Activated CD8-positive, alpha-beta memory T cell treated with anti-CD3 and anti-CD28 coated beads, Interleukin-2, amount 50 U/mL, for 48 hours (primary cell): Measurements from ENCODE around the gene MYMK.
"Not testable (repeated sequence)": the region's sequence is repeated elsewhere in the genome, so short reads cannot be mapped to it uniquely, and the experiment has no call there.

Experiments
- DNase-seq: peaks from one replicate; pipeline ENCODE4 v3.0.0-alpha.2; 2020

The MYMK gene

GRCh38 chr9:133524679-133525228 lies at the start of gene MYMK:
Gene MYMK, minus strand, starts transcription at chr9:133524959. Its CDS starts 115 bp downstream, at chr9:133524844.
- no peak for DNase-seq

GRCh38 chr9:133573791-133574515 lies 49.2 kb upstream of the MYMK start:
- DNase-seq, result no peak

GRCh38 chr9:133572821-133573361 lies 48.1 kb upstream of the MYMK start:
- DNase-seq, result no peak

DNA sequence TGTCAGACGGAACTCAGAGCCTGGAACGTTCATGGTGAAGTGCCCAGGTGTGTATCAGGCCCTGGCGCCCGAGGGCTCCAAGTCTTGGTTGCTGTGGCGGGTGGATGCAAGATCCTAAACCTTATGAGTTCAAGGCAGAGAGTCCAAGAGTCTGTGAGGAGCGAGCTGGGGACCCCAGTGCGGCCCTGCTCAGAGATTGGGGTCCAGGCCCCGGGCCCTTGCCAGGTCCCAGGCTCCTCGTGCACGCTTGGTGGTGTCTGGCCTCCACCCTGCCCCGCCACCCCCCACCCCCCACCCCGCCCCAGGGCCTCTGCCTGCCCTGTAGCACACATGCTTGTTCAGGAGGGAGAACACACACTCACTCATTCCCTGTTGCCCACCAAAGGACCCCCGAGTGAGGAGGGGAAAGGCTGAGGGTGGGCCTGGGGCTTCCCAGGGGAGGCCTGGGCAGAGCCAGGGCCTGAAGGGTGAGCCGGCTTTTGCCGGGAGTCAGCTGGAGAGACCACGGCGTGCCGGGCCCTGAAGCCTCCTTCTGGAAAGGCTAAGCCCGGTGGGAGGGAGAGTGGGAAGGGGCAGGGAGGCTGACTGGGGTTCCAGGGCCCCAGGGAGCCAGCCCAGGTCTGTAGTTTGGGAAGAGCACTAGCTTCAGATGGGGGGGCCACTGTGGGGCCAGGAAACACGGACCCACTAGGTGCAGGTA lies 47.3 kb upstream of the MYMK start:
- no peak for DNase-seq

DNA sequence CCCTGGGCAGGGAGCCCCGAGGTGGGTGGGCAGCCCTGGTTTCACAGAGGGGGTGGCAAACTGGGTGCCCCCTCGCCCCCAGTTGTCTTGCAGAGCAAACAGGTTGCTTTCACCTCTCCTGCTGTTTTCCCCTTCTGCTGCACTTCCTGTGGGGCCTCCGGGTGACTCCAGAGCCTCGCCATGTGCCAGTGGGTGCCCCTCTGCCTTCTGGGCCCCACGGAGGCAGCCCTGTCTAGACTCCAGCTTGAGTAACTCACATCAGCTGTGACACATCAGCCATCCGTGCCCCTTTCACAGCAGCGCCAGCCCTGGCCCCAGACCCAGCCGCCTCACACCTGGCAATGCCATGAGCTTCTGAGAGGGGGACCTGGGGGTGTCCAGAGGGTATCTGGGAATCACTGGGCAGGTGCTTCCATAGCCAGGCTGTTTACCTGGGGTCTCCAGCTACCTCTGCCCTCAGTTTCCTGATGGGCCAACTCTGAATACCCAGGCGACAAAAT lies 46.7 kb upstream of the MYMK start:
- no peak for DNase-seq

GRCh38 chr9:133570691-133571080 lies 45.9 kb upstream of the MYMK start:
- DNase-seq, result no peak

GRCh38 chr9:133569891-133570690 lies 45.3 kb upstream of the MYMK start:
- no peak for DNase-seq

- no peak for DNase-seq
Measured at GRCh38 chr9:133569121-133569785, 44.5 kb upstream of the MYMK start.

GRCh38 chr9:133568186-133568585 lies 43.4 kb upstream of the MYMK start:
- DNase-seq, result no peak

DNA sequence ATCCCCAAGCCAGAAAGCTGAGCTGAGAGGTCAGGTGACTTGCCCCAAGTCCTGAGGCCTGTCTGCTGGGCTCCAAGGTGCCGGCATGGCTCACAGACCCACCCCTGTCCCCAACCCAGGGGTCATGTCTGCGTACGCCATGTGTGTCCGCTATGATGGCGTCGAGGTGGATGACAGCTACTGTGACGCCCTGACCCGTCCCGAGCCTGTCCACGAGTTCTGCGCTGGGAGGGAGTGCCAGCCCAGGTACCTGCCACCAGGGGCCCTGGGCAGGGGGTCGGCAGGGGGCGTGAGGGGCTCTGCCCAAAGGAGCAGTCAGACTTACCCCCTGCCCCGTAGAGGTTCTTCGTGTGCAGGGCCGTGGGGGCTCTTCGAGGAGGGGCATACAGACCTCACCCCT lies 42.1 kb upstream of the MYMK start:
- DNase-seq, result no peak

DNA sequence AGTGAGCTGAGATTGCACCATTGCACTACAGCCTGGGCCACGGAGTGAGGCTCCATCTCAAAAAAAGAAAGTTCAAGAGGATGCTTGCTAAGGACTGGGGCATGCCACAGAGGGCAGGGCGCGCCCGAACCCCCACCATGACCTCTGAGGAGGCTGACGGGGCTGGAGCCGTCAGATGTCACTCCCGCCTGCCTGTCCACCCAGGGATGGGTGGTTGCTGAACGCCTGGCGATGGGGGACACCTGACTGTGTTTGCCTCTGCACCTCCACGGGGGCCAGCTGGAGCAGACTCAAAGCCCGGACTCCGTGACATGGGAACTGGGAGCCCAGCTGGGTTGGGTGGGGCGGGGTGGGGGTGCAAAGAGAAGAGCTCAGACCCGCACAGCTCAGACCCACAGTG lies 41.6 kb upstream of the MYMK start:
- no peak for DNase-seq

DNA sequence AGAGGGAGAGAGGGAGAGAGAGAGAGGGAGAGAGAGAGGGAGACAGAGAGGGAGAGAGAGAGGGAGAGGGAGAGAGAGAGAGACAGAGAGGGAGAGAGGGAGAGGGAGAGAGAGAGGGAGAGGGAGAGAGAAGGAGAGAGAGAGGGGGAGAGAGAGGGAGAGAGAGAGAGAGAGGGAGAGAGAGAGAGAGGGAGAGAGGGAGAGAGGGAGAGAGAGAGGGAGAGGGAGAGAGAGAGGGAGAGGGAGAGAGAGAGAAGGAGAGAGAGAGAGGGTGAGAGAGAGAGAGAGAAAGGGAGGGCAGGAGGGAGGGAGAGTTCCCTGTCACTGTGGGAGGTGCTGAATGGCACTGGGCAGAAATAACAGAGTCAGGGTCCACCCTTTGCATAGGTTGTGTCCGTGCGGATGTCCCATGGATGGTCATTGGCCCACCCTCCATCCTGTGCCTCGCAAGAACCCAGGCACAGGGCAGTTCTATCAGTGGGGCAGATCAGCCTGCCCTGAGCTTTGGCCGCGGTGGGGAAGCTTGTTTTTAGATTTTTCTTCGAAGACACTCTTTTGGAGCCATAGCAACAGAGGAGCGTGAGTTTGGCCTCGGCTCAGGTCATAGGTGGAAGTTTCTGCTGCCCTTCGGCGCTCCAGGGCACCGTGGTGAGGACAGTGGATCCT lies 39.8 kb upstream of the MYMK start:
- DNase-seq, result no peak

DNA sequence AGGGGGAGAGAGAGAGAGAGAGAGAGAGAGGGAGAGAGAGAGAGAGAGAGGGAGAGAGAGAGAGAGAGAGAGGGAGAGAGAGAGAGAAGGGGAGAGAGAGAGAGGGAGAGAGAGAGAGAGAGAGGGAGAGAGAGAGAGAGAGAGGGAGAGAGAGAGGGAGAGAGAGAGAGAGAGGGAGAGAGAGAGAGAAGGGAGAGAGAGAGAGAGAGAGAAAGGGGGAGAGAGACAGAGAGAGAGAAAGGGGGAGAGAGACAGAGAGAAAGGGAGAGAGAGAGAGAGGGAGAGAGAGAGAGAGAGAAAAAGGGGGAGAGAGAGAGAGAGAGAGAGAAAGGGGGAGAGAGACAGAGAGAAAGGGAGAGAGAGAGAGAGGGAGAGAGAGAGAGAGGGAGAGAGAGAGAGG lies 39.1 kb upstream of the MYMK start:
- not testable (repeated sequence) for DNase-seq

DNA sequence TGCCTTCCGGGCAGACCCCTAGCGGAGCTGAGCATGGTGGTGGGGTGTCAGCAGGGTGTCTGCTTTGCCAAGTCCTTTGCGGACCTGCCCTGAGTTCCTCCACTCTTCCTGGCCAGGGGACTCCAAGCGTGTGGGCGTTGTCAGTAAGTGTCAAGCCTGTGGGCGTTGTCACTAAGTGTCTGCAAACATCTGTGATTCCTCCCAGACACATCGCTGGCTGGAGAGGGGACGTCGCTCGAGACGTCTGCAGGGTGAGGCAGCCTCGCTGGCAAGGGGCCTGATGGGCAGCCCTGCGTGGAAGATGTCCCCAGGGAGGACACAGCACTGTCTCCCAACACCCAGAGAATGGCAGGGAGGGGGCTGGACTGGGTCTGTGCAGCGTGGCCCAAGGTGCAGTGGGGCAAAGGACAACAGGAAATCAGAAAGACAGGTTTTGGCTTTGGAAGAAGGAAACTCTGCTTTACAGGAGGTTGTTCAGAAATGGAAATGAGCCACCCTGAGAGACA lies 38.6 kb upstream of the MYMK start:
- no peak for DNase-seq

GRCh38 chr9:133562611-133563290 lies 38.0 kb upstream of the MYMK start:
- no peak for DNase-seq

DNA sequence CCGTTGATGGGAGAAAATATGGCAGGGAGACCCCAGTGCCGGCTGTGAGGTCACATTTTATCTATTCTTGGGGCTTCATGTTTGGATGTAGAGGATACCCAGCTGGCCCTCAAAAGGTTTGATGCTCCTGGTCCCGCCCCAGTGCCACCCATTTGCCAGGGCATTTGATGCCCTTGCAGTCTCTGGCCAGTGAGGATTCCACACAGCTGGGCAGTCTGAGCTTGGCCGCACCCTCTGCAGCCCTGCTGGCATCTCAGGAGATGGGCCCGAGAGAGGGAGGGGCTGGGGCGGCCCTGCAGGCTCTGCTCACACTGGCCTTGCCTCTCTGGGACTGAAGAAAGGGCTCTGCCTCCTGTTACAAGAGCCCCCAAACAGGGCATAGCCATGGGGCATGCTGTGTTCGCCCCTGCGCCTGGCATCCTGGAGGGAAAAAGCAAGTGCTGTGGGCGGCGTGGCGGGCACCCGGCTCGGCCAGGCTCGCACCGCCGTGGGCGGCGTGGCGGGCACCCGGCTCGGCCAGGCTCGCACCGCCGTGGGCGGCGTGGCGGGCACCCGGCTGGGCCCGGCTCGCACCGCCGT lies 37.3 kb upstream of the MYMK start:
- DNase-seq, result no peak

DNA sequence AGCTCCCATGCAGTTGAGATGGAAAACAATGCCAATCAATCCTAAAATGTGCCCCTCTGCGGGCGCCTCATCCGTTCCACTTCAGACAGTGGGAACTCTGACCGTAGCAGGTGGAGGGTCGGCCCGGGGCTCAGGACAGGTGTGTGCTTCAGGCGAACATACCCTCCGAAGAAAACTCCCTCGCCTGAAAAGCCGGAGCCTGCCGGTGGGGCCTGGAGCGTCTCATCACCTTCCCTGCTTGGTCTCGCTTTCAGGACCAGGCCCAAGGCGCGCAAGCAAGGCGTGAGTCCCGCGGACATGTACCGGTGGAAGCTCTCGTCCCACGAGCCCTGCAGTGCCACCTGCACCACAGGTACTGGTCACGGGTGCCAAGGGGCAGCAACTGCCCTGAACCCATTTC lies 36.2 kb upstream of the MYMK start:
- no peak for DNase-seq

- no peak for DNase-seq
Measured at GRCh38 chr9:133560311-133560710, 35.6 kb upstream of the MYMK start.

DNA sequence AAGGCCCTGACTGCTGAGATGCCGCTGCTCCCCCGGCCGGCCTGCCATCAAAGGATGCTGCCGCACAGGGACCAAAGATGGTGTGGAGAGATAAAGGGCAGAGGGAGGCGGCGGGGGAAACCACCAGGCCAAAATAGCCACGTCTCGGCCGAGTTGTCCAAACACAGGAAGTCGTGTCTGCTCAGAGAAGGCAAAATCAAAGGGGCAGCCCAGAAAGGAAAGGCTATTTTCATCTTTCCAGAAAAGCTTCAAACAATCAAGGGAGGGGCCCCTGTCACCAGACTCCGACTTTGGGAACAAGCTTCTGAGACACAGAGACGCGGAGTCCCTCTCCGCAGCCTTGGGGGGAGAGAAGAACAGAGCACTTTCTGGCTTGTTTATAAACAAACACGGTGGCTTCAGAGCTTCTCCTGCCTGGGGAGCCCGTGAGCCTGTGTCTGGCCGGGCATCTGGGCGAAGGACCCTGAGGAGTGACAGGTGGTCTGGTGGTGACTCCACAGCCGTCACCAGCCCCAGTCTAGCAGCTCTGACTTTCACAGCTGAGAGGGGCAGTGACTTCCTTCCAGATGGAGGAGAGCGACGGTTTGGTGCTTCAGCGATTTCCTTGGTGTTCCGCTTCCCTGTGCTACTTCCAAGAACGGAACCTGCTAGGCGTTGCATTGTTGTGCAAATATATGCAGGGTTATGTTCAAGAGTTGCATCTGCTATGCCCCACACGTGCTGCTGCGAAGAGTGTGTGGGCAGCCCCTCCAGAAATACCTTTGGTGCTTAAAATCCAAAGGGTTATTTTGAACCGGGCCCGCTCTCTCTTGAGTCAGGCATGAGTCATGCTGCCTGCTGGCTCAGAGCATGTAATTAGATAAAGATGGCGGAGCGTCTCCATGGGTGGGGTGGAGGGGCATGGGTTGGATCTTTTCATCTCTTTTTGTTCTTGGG lies 33.7 kb upstream of the MYMK start:
- no peak for DNase-seq
